OCI-M2 (cell line): ENCODE results near the gene GSS.

Source experiments
- DNase-seq: peaks from one replicate; lab custom pipeline; 2025; ENCODE audit not compliant: unreplicated experiment; lab: John Stamatoyannopoulos, UW

Gene GSS

GRCh38 chr20:34993941-34994508, 38.4 kb upstream of the GSS start:
- DNase-seq, result no peak

DNA sequence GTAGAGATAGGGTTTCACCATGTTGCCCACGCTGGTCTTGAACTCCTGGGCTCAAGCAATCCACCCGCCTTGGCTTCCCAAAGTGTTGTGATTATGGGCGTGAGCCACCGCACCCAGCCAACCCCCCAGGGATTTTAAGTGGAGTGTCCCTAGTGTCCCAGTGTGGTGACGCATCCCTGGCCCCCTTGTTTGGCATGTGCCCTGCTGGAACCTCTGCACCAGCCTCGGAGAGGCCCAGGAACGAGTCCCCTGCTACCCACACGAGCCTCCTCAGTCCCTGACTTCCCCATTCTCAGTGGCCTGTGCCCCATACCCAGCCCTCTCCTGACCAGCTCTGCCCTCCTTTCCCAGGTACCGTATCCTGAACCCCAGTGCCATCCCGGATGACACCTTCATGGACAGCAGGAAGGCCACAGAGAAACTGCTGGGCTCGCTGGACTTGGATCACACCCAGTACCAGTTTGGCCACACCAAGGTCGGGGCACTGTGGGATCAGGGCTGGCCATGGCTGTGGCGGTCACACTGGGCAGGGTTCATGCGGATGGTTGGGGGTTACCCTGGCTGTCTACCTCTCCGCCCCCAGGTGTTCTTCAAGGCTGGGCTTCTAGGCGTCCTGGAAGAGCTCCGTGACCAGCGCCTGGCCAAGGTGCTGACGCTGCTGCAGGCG, 37.3 kb upstream of the GSS start:
- DNase-seq, result no peak

GRCh38 chr20:34990661-34991214, 35.1 kb upstream of the GSS start:
- DNase-seq, result no peak

DNA sequence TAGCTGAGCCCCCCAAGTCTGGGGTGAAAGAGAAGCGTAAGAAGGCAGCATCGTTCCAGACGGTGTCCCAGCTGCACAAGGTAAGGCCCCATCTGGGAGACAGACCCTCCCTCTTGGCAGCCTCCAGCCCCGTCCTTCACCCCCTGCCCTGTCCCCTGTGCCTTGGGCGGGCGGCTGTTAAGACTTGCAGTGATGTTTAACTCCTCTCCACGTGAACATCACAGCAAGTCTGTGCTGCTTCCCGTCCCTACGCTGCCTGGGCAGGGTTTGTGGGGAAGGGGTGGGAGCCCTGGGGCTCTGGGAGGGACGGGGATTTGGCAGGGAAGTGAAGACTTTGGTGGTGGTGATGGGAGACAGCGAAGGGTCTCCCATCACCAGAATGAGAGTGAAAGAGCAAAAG, 34.6 kb upstream of the GSS start:
- DNase-seq, result no peak

DNA sequence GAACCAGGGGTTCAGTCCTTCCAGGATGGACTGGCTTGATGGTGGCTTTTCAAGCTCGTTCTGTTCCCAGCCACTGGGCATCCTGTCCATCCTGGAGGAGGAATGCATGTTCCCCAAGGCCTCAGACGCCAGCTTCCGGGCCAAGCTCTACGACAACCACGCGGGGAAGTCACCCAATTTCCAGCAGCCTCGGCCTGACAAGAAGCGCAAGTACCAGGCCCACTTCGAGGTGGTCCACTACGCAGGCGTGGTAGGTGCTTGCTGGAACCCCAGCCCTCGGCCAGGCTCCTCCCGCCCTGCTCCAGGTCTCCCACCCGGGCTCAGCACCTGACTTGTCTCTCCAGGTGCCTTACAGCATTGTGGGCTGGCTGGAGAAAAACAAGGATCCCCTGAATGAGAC, 34.1 kb upstream of the GSS start:
- DNase-seq, result no peak

DNA sequence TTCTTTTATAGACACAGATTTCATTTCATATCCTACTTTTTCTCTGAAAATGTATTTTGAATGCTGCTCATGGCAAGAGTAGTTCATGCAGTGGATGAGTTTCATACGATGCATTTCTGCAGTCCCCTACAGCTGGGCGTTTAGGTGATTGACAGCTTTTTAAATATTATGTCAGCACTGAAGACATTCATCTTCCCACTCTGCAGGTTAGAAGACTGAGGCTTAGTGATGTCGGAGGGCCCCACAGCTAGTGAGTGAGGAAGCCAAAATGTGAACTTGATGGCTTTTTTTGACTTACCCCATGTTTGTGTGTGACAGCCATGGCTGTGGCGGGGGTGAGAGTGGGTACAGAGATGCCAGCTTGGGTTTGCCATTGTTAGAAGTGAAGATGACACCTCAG, 33.5 kb upstream of the GSS start:
- DNase-seq, result no peak

- DNase-seq, result no peak
Observed at GRCh38 chr20:34988191-34988540, 32.6 kb upstream of the GSS start.

DNA sequence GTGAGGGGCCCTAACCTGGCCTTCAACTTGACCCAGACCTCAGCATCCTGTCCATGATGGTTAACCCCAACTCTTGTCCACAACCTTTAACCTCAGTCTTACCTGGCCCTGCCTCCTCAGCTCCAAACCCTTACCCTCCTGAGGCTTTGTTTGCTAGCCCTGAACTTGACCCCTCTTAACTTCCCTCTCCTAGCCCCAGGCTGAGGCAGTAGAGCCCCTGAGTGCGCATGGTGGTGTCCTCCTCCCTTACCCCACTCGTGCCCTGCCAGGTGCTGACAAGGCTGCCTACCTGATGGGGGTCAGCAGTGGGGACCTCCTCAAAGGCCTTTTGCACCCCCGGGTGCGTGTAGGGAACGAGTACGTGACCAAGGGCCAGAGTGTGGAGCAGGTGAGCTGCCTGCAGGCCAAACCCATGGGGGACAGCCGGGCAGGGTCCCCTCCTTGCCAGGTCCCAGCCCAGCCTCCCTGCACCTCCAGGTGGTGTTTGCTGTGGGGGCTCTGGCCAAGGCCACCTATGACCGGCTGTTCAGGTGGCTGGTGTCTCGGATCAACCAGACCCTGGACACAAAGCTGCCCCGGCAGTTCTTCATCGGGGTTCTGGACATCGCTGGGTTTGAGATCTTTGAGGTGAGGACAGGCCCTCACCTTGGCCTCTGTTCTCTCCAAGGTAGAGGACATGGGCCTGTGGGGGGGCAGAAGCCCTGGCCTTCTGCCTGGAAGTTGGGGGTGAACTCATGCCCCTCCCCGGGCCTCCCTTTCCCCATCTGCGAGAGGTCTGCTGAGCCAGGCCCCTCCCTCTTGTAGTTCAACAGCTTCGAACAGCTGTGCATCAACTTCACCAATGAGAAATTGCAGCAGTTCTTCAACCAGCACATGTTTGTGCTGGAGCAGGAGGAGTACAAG, 31.9 kb upstream of the GSS start:
- DNase-seq, result no peak

- DNase-seq, result no peak
Observed at GRCh38 chr20:34986311-34987287, 31.0 kb upstream of the GSS start.

DNA sequence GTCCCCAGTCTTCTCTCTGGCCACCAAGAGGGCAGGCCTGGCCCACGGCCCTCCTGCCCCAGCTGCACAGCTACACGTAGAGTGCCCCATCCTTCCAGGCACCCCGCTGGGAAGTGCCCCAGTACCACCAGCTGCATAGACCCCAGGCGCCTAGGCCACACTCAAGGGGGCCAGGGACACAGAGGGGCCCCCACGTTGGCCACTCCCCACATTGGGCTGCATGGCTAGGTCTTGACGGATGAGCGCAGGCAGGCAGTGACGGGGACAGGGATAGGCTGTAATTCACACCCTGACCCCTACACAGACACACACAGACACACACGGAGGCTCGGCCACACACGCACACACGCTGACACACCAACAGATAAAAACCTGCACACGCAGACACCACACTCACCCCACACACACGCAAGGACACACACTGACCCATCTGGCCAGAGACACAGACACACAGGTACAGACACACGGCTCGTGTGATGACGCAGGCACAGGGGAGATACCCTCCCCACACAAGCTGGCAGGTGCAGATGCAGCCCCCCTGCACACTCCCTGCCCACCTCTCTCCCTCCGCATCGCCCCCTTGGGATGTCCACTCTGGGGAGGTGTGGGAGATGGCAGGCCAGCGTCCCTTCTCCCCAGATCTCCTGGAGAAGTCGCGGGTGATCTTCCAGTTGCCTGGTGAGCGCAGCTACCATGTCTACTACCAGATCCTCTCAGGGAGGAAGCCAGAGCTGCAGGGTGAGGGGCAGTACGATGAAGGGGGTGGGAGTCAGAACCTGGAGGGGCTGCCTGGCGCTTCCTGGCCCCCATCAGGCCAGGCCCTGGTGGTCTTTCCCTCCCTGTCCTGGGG, 30.1 kb upstream of the GSS start:
- no peak for DNase-seq

DNA sequence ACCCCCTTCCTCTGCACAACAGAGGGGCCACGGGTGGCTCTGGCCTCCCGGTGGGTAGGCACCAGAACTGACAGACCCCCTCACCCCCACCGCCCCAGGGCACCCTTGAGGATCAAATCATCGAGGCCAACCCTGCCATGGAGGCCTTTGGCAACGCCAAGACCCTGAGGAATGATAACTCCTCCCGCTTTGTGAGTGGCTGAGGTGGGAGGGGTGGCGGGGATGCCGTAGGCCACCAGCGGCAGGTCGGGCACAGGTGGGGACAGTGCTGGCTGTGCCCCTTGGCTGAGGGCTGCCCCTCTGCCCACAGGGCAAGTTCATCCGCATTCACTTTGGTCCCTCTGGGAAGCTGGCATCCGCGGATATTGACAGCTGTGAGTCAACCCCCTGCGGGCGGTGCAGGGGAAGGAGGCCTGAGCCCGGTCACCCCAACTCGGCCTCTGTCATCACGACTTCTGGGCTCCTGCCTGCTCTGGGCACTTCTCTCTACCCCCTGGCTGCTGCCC, 29.2 kb upstream of the GSS start:
- no peak for DNase-seq

DNA sequence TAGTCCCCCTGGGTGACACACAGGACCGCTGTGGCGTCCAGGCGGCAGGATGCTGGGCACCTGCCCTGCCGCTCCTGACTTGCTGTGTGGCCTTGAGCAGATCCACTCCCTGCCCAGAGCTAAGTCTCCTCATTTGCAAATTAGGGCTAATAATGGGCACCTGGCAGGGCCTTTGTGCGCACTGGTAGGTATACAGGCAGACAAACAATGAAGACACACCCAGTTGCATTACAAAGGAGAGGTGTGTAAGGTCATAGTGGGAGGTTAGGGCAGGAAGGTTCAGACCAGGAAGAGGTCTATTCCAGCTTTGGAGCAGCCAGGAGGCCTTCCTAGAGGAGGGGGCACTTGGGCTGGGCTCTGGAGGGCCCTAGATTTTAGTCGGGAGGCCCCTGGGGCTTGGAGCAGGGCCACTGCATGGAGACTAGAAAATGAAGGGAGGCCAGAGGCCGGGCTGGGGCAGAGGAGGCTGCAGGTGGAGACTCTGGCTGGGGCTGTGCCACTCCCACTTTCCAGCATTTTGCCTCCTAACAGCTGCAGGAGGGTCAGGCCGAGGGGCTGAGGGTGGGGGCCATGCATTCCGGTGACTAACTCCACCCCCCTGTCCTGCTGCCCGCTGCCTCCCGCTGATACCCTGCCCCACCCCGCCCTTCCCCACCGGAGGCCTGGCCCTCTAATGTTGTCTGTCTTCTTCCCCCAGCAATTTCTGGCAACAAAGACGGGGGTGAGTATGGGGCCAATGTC, 28.6 kb upstream of the GSS start:
- DNase-seq, result no peak

GRCh38 chr20:34983089-34983820, 27.6 kb upstream of the GSS start:
- DNase-seq, result no peak

DNA sequence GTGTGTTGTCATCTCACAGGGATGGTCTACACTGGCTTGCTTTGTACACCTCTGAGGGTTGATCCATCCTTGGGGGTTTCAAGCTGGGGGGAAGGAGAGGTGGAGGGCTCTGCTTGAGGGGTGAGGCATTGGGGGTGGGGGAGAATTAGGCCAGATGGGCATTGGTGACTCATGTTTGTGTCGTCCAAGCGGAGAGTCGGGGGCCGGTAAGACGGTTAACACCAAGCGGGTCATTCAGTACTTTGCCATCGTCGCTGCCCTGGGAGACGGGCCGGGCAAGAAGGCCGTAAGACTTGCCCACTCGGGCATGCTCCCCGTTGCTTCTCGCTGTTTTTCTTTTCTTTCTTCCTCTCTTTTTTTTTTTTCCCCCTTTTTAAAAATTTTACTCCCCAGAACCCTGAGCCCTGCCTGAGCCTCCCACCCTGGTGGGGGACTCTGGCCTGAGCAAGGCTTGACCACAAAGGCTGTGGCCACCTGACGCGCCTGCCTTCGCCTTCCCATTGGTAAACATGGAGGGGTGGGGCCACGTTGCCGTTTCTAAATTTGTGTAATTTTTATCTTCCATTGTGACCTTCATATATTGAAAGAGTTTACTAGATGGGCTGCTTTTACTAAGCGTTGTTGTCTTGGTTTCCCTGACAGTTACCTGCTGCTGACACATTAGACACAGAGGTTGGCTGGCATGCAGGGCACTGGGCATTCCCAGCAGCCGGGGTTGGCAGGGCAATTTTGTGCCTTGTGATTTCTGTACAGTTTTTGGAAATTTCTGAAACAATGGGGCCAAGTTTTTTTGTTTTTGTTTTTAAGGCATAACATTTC, 26.9 kb upstream of the GSS start:
- no peak for DNase-seq

DNA sequence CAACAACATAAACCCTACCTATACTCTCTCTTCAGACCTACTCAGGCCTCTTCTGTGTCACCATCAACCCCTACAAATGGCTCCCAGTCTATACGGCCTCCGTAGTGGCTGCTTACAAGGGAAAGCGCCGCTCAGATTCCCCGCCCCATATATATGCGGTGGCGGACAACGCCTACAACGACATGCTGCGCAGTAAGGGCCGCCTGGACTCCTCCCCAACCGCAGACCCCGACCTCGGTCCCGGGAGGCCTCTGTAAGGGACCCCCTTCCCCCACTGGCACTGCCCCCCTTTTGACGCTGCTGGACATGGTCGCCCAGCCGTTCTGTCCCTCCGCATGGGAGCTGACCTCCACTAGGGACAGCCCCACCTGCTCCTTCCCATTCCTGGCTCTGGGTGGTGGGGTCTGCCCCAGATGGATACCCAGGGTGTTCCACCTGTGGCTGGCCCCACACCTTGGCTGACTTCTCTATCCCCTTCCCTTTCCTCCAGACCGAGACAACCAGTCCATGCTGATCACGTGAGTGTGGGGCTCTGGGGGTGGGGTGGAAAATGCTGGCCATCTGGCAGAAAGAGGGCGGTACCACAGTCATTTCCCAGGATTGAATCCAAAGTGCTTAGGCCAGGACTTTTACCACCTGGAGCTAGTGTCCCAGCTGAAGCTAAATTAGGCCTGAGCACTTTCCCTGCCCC, 25.1 kb upstream of the GSS start:
- no peak for DNase-seq

GRCh38 chr20:34979366-34980153, 24.0 kb upstream of the GSS start:
- DNase-seq, result no peak
